ENCODE results near the gene FREY1. TPM values are rescaled to one million over a fixed set of nuclear protein-coding genes. Genes with fewer than 3 reads are reported as not detected.

The FREY1 gene
- total RNA-seq, 1 donor from 2014 or later = not detected

DNA sequence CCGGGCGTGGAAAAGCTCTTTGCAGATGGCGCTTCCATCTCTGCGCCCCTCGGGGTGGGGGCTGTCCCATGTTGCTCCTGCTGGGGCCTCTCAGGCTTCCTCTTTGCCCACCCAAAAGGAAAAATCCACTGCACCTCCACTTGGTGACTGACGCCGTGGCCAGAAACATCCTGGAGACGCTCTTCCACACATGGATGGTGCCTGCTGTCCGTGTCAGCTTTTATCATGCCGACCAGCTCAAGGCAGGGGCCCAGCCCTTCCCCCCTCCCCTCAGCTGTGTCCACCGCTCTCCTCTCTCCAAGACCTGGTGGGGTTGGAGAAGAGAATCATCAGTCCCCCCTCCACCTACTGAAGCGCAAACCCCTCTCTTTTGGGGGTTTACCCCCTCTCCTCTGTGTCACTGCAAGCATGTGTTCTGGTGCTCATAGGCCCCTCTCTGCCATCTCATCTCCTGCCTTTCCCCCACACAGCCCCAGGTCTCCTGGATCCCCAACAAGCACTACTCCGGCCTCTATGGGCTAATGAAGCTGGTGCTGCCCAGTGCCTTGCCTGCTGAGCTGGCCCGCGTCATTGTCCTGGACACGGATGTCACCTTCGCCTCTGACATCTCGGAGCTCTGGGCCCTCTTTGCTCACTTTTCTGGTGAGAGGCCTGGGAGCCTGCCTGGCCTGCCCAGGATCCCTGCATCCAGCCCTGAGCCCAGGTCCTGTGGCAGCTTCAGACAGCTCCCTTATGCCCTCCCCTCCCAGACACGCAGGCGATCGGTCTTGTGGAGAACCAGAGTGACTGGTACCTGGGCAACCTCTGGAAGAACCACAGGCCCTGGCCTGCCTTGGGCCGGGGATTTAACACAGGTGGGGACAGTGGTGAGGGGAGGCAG lies 17.2 kb upstream of the FREY1 start:
- TF ChIP-seq, protein P1, sequence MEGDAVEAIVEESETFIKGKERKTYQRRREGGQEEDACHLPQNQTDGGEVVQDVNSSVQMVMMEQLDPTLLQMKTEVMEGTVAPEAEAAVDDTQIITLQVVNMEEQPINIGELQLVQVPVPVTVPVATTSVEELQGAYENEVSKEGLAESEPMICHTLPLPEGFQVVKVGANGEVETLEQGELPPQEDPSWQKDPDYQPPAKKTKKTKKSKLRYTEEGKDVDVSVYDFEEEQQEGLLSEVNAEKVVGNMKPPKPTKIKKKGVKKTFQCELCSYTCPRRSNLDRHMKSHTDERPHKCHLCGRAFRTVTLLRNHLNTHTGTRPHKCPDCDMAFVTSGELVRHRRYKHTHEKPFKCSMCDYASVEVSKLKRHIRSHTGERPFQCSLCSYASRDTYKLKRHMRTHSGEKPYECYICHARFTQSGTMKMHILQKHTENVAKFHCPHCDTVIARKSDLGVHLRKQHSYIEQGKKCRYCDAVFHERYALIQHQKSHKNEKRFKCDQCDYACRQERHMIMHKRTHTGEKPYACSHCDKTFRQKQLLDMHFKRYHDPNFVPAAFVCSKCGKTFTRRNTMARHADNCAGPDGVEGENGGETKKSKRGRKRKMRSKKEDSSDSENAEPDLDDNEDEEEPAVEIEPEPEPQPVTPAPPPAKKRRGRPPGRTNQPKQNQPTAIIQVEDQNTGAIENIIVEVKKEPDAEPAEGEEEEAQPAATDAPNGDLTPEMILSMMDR (IDR thresholded peaks at IDR 0.05; ENCODE audit: insufficient read depth, low read length, poor library complexity, severe bottlenecking) = no peak
- H3K27me3 ChIP-seq (ENCODE audit: control insufficient read depth, insufficient read depth, low read length) = peaks cover 39% of the 10 kb centered on the region
- no peaks in the 10 kb centered on the region for H3K36me3 ChIP-seq (ENCODE audit: control insufficient read depth, insufficient read depth, low read length)
- H3K4me3 ChIP-seq (ENCODE audit: low read depth, low read length) = no peak overlapping the region
- DNase-seq (ENCODE audit: low read depth) = no peak

DNA sequence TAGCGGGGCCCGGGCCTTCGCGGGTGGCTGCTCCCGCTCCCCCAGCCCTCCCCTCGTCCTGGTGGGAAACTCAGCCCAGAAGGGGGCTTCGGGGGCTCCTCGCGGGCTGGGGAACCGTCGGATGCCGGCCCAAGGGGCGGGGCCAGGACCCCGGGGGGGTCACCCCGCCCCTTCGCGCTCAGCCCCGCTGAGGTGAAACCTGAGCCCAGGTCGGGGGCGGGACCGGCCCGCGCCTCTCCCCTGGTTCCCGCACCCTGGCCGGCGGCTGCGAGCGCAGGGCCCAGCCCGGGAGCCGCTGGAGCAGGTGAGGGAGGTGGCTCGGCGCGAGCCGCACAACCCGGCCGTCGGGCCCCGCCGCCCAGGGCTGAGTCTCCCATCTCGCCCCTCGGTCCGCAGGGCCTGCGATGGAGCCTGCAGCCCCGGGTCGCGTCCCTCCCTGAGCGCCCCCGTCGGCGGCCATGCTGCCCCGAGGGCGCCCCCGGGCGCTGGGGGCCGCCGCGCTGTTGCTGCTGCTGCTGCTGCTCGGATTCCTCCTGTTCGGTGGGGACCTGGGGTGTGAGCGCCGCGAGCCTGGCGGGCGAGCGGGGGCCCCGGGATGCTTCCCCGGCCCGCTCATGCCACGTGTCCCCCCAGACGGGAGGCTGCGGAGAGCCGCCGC lies 15.5 kb upstream of the FREY1 start, which contains the start of gene LARGE2:
LARGE2 (plus strand) TSS at position 232 of the 658 bp plus-strand sequence; CDS start at position 459, 227 bp downstream.
- TF ChIP-seq, protein P1 (IDR thresholded peaks at IDR 0.05; ENCODE audit: insufficient read depth, low read length, poor library complexity, severe bottlenecking) = no peak
- Histone ChIP-seq H3K36me3 (ENCODE audit: control insufficient read depth, insufficient read depth, low read length) (no peaks in the 10 kb centered on the region), H3K27me3 (ENCODE audit: control insufficient read depth, insufficient read depth, low read length) (peaks cover 39% of the 10 kb centered on the region), H3K4me3 (ENCODE audit: low read depth, low read length) (peak within 1 kb of the TSS; percentile 14)
- no peak for DNase-seq (ENCODE audit: low read depth)

DNA sequence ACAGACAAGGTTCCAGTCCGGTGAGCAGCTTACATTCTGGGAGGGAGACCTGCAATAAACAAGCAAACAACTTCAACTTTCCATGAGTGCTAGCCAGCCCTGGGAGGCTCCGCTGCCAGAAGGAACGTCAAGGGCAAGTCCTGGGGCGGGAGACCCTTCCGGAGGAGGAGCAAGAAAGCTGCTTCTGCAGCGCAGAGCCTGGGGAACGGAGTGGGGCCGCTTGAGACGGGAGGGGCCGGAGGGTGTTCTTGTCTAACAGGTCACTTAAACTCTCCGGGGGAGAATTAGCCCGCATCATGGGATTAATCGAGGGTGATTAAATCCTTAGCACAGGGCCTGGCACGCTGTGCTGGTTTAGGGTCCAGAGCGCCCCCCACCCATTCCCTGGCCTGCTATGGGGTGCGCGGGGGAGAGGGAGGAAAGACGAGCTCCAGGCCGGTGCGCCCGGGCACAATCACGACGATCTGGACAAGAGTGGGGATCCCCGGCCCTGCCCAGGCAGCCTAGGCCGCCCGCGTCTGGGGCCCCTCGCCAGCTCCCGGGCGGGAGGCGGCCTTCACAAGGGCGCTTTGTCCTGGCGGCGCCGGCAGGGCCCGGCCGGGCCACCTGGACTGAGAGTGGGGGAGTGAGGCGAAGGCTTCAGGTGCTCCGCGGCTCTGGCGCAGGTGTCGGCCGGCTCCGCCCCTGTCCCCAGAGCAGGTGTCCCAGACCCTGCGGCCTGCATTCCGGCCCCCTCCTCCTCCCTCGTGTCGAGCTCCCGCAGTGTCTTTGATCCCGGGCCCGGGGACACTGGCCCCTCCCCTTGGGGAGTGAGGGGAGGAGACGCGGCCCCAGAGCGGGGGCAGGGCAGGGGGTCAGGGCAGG lies 14.7 kb upstream of the FREY1 start:
- peaks cover 39% of the 10 kb centered on the region for H3K27me3 ChIP-seq (ENCODE audit: control insufficient read depth, insufficient read depth, low read length)
- no peaks in the 10 kb centered on the region for H3K36me3 ChIP-seq (ENCODE audit: control insufficient read depth, insufficient read depth, low read length)
- peak overlapping the region; percentile 14 for H3K4me3 ChIP-seq (ENCODE audit: low read depth, low read length)
- TF ChIP-seq, protein P1 (IDR thresholded peaks at IDR 0.05; ENCODE audit: insufficient read depth, low read length, poor library complexity, severe bottlenecking) = no peak
- no peak for DNase-seq (ENCODE audit: low read depth)

DNA sequence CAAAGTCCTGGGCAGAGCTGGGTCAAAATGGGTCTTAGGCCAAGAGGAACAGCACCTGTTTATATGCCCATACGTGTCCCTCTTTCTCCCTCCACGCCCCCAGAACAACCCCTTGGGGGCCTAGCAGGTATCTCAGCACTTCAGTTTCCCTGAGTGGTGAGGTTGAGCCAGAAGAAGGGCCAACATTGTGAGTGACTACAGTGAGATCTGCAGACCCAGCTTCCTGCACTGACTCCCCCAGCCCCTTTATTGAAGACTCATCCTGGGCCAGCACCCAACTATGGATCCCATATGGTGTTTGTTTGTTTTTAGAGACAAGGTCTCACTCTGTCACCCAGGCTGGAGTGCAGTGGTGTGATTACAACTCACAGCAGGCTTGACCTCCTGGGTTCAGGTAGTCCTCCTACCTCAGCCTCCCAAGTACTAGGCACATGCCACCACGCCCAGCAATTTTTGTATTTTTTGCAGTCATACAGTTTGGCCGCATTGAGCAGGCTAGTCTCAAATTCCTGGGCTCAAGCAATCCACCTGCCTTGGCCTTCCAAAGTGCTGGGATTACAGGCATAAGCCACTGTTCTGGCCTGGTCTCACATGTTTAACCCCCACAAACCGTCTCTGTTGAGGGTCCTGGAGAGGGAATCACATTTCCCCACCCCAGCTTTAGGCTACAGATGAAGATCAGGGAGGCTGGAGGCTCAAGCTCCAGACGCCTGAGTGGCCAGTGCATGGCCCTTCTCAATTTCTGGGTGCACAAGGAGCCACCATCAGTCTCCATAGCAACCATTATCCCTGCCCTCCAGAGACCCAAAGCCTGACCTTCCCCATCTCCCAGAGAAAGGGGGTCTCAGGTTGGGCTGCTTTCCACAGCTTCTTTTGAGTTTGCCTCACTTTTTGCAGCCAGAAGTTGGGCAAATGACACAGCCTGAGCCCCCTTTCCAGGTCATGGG lies 13.7 kb upstream of the FREY1 start:
- Histone ChIP-seq H3K4me3 (ENCODE audit: low read depth, low read length) (no peak overlapping the region), H3K27me3 (ENCODE audit: control insufficient read depth, insufficient read depth, low read length) (peaks cover 39% of the 10 kb centered on the region), H3K36me3 (ENCODE audit: control insufficient read depth, insufficient read depth, low read length) (no peaks in the 10 kb centered on the region)
- no peak for DNase-seq (ENCODE audit: low read depth)
- TF ChIP-seq, protein P1 (IDR thresholded peaks at IDR 0.05; ENCODE audit: insufficient read depth, low read length, poor library complexity, severe bottlenecking) = no peak
